Ramos (cell line): ENCODE data around the gene PELO.
"Not testable (repeated sequence)": the region's sequence is repeated elsewhere in the genome, so short reads cannot be mapped to it uniquely, and the experiment has no call there.

Experiments
- in situ Hi-C: fragments of 300-500 bp; cut with MboI; formaldehyde crosslinking; loops from one replicate; pipeline ENCODE4 v1.14.3; 2022; ENCODE audit warnings: low sequenced_read_pairs; ENCODE audit not compliant: unreplicated experiment

Gene PELO

GRCh38 chr5:52799983-52800393 is 12.3 kb downstream of the PELO start:
- in situ Hi-C loops: no loop called here

GRCh38 chr5:52800394-52801213 is 12.9 kb downstream of the PELO start:
- in situ Hi-C loops: no loop called here

- in situ Hi-C loops: no loop called here
These were observed 13.6 kb downstream of the PELO start for GRCh38 chr5:52801329-52801728.

- in situ Hi-C loops: no loop called here
These were observed 14.7 kb downstream of the PELO start for GRCh38 chr5:52802272-52802973.

- in situ Hi-C loops: no loop called here
These were observed 15.2 kb downstream of the PELO start for GRCh38 chr5:52802974-52803336.

GRCh38 chr5:52804387-52804791 is 16.7 kb downstream of the PELO start:
- in situ Hi-C loops: no loop called here

- in situ Hi-C loops: no loop called here
These were observed 17.3 kb downstream of the PELO start for GRCh38 chr5:52804981-52805380.

- in situ Hi-C loops: no loop called here
These were observed 17.9 kb downstream of the PELO start for GRCh38 chr5:52805615-52806014.

- in situ Hi-C loops: no loop called here
These were observed 19.3 kb downstream of the PELO start for GRCh38 chr5:52807037-52807436.

- in situ Hi-C loops: no loop called here
These were observed 20.0 kb downstream of the PELO start for GRCh38 chr5:52807723-52808122.

- in situ Hi-C loops: no loop called here
These were observed 20.7 kb downstream of the PELO start for GRCh38 chr5:52808316-52808901.

GRCh38 chr5:52809884-52810283 is 22.2 kb downstream of the PELO start:
- in situ Hi-C loops: no loop called here

- in situ Hi-C loops: no loop called here
These were observed 22.7 kb downstream of the PELO start for GRCh38 chr5:52810426-52810825.

GRCh38 chr5:52811067-52811749 is 23.5 kb downstream of the PELO start:
- in situ Hi-C loops: no loop called here

- in situ Hi-C loops: no loop called here
These were observed 26.8 kb downstream of the PELO start for GRCh38 chr5:52814352-52815148.

- in situ Hi-C loops: no loop called here
These were observed 30.1 kb downstream of the PELO start for GRCh38 chr5:52817818-52818217.

GRCh38 chr5:52818360-52818759 is 30.6 kb downstream of the PELO start:
- in situ Hi-C loops: no loop called here

GRCh38 chr5:52818807-52819206 is 31.1 kb downstream of the PELO start:
- in situ Hi-C loops: not testable (repeated sequence)

GRCh38 chr5:52821901-52822300 is 34.2 kb downstream of the PELO start:
- in situ Hi-C loops: no loop called here

GRCh38 chr5:52822437-52822836 is 34.7 kb downstream of the PELO start:
- in situ Hi-C loops: no loop called here
